Measurements from ENCODE around the gene AK5.

Gene AK5

DNA sequence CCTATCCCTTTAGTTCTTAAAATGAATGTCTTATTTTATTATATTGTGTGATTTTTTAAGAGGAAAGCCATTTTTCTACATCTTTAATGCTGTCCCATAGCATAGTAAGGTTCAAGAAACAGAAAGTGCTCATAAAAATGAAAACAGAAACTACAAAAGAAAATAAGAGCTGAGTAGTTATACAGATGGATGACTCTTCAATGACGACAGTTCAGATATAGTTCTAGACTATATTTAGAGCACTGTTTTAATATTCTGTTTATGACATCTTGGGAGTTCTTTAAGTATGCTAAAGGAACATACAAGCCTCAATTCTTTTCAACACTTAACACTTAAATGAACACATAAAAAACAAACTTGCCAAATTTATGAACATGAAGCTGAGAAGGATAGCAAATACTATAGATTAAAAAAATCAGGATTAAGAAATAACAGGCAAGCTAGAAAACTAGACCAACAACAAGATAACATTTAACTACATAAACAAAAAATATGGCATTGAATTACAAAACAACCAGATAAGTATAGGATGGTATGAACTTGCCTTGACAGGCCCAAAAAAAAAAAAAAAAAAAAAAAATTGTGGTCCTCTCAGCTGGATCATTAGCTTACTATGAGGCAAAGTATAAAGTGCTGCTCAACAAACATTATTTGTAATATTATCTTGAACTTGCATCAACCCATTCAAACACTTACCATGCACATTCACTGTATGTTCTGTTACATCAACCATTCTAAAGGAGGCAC, 312.7 kb downstream of the AK5 start:
- DNase-seq (ENCODE audit: low spot score): no peak

DNA sequence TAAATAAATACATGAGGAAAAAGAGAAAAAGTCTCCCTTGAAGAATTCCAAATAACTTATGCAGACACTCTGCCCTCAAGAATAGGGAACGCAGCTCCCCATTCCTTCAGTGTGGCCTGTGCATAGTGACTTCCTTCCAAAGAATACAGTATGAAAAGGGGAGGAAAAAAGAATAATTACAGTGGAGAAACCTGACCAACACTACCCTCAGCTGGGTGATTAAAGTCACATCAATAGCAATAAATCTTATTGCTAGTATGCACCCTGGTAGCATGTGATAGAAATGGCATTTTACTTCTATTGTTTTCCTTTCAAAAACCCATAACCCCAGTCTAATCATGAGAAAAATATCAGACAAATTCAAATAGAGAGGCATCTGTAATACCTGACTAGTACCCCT, 315.5 kb downstream of the AK5 start:
- no peak for DNase-seq (ENCODE audit: low spot score)

DNA sequence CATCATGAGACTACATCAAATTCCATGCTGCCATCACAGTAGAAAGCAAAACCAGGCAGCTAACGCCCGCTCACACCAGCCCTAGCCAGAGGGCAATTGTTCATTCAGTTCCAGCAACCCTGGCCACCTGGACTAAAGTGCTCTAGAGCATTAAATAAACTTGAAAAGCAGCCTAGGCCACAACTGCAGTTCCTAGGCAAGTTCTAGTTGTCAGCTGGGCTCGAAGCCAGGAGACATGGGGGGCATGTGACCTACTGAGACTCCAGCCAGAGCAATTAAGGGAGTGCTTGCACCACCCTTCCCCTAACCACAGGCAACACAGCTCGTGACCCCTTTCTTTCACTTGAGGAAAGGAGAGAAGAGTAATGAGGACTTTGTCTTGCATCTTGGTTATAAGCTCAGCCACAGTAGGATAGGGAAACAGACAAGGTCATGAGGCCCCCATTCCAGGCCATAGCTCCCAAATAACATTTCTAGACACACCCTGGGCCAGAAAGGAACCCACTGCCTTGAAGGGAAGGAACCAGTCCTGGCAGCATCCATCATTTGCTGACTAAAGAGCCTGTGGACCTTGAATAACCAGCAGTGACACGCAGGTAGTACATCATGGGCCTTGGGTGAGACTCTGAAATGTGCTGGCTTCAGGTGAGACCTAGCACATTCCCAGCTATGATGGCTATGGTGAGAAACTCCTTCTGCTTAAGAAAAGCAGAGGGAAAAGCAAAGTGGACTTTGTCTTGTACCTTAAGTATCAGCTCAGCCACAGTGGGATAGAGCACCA, 323.6 kb downstream of the AK5 start:
- DNase-seq (ENCODE audit: low spot score): no peak

DNA sequence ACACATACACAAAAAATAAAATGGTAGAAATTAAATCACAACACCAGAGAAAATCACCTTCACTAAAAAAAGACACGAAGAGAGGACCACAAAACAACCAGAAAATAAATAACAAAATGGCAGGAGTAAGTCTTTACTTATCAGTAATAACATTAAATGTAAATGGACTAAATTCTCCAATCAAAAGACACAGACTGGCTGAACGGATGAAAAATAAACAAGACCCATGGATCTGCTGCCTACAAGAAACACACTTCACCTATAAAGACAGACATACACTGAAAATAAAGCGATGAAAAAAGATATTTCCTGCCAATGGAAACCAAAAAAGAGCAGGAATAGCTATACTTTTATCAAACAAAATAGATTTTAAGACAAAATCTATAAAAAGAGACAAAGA, 327.1 kb downstream of the AK5 start:
- DNase-seq (ENCODE audit: low spot score): no peak
